NCI-H345 treated with DMSO at 0.1 percent for 48 hours (cell line): ENCODE data around the gene VWC2L.
A peak's percentile ranks its signal among the peaks of the same experiment; 100 is the strongest.

Experiments used
- DNase-seq: peaks from one replicate; lab custom pipeline; 2025; ENCODE audit not compliant: unreplicated experiment; lab: John Stamatoyannopoulos, UW

VWC2L gene

GRCh38 chr2:214410918-214411554 lies at the start of gene VWC2L:
Gene VWC2L, plus strand, starts transcription at chr2:214411054. Its CDS starts 3,140 bp downstream, at chr2:214414194.
- DNase-seq = peak; percentile 72

- DNase-seq = no peak
Observed at GRCh38 chr2:214361116-214361515, 49.7 kb upstream of the VWC2L start.

GRCh38 chr2:214365549-214365948 lies 45.3 kb upstream of the VWC2L start:
- DNase-seq = no peak

GRCh38 chr2:214367171-214367570 lies 43.7 kb upstream of the VWC2L start:
- DNase-seq = no peak

DNA sequence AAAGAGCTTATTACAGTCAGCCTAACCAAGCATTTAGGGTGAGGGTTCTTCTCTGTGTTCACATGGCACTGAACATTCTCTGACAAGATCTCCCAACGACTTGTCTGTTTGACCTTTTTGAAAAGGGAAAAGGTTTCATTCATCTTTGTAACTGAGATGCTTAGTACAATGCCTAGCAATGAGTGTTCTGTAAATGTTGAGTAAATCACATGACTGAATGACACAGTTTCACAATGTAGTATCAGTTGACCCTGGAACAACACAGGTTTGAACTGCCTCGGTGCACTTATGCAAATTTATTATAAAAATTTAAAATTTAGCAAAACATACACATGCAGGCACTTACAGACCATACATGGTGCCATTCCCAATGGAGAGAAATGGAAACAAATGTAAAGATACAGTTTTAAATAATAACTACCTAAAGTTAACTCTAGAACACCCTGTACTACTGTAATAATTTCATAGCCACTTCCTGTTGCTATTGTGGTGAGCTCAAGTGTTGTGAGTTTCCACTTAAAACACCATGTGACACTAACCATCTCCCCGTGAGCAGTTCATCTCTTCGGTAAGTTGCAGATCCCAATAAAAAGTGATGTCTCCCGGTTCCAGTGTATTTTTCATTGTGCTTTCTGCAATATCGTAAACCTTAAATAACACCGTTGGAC lies 34.1 kb upstream of the VWC2L start:
- DNase-seq = no peak

DNA sequence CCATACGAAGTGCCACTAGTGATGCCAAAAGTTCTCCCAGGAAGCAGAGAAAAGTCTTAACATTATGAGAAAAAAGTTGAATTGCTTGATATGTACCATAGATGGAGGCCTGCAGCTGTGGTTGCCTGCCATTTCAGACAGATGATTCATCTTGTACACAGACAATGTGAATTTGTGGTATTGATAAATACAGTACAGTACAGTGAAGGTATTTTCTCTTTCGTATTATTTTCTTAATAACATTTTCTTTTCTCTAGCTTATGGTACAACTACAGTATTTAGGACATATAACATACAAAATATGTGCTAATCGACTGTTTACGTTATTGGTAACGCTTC lies 33.6 kb upstream of the VWC2L start:
- DNase-seq = no peak

- DNase-seq = no peak
Observed at GRCh38 chr2:214378455-214379103, 32.3 kb upstream of the VWC2L start.

DNA sequence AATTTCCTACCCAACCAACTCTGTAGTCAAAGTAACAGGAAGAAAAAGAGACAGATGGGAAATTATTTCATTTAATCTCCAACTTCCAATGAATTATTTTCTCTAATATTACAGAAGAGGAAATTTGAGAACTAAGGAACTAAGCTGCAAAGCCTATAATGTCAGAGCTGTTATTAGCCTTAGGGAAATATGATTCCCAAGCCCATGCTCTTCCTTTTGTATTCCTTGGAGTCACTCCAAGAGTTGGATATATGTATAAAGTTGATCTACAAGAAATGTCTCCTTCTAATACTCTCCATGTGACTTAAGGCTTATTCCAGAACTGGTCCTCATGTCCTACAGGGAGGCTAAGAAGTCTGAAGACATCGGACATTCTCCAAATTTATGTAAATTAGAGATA lies 31.6 kb upstream of the VWC2L start:
- DNase-seq = no peak

DNA sequence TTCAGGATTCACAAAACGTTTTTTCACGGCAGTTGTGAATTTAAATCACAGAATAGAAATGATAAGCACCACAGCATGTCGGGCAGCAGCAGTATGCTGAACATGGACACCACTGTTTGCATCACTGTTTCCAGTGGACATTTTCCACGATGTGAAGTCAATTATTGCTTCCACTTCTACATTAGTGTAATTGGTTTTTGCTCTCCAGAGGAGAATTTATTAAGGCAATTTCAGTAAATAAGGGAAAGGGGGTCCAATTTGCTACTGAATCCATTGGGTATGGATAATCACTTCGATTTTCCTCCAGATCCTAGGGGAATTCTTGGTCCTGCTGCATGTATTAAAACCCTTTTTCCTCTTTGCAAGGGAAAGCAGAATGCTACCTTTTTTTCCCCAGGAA lies 30.2 kb upstream of the VWC2L start:
- no peak for DNase-seq

DNA sequence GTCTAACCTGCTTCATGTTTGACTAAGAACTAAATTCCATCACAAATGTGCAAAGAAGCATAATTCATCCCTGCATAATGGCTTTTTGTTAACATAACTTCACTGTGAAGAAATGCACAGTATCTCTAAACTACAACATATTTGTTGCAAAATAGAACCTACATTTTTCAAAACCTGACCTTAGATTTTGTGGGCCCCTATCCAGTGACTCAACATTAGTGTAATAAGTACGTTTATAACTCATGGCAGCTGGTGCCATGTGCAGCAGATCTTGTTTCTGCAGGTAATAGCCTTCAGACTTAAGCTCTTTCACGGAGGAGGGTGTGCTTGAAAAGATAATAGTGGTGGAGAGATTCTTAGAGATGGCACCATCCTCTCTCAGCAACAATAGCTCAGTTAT lies 28.6 kb upstream of the VWC2L start:
- DNase-seq = no peak

DNA sequence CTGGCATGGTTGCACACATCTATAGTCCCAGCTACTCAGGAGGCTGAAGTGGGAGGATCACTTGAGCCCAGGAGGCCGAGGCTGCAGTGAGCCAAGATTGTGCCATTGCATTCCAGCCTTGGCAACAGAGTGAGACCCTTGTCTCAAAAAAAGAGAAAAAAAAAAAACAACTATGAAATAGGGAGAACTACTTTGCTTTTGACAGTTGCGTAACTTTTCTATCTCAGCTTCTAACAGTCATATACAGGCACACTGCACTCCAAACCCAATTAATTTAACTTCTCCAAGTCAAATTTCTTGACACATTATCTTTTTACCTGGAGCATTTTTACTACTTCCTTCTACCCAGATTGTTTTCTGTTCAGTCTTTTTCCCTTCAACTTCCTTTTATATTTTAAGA lies 24.1 kb upstream of the VWC2L start:
- no peak for DNase-seq

DNA sequence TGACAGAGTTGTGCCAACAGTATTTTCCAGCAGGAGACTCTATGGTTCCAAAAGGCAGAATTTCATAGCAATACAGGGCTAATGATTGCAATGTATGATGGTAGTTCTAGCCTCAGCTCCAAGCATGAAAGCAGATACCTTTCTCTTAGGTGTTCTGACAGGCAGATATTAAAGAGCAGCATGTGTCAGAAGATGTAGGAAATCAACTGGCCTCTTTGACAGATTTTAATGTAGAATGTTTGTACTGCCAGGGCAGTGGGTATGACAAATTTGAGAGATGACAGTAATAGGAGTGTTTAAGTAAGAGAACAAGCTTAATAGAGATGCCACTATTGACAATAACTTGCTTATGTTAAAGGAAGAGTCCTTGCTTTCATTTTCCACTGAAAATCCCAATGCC lies 21.5 kb upstream of the VWC2L start:
- DNase-seq = no peak

DNA sequence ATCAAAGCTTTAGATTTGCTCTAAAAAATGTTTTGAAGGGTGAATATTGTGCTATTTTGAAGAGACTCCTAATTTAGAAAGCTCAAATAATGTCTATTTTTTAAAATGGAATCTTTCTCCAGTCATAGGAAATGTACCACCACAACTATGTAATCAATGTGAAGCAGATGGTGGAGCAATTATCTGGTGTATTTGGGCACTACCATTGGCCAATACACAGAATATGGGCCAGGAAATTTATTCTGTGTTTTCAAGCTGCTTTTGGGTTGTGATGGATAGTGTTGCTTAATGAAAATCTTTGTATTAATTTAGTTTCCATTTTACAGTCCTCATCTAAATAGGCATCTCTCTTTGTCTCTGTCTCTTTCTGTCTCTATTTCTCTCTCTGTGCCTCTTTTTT lies 17.1 kb upstream of the VWC2L start:
- no peak for DNase-seq

DNA sequence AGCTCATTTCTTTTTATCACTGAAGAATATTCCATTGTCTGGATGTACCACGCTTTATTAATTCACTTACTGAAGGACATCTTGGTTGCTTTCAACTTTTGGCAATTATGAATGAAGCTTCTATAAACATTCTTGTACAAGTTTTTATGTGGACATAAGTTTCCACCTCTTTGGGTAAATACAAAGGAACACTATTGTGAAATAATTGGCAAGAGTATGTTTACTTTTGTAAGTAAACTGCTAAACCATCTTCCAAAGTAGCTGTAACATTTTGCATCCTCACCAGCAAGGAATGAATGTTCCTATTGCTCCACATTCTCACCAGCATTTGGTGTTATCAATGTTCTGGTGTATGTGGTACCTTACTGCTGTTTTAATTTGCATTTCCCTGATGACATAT lies 15.8 kb upstream of the VWC2L start:
- no peak for DNase-seq

DNA sequence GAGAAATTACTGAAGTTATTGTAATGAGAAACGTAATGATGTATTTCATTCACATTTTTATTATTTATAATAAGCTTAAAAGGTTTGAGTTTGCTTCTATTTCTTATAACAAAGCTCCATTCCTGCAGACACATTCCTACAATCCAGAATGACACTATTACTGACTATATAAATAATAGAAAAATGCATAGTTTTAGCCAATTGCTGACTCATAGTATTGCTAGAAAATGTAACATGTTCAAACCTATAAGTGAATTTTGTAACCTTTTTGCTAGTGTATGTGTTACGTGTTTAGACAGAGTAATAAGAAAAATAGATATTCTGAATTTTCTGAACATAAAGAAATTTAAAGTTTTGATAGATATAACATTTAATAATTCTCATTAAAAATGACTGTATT lies 9.3 kb upstream of the VWC2L start:
- no peak for DNase-seq

GRCh38 chr2:214410128-214410775 lies 602 bp upstream of the VWC2L start:
- peak; percentile 51 for DNase-seq

GRCh38 chr2:214412679-214413078 lies 1.8 kb downstream of the VWC2L start:
- DNase-seq = no peak

DNA sequence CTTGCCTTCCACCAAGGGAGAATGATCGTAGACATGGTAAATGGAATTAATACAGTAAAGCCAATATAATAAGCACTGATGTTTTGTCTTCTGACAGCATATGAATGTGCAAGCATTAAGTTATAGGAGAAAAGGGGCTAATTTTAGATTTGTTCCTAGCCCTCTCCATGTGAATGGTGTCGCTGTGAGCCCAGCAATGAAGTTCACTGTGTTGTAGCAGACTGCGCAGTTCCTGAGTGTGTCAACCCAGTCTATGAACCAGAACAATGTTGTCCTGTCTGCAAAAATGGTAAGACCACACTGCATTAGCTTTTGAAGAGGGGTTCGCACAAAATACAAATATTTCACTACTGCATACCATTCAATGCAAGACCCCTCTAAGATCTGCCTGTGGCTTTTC lies 25.6 kb downstream of the VWC2L start:
- DNase-seq = no peak

DNA sequence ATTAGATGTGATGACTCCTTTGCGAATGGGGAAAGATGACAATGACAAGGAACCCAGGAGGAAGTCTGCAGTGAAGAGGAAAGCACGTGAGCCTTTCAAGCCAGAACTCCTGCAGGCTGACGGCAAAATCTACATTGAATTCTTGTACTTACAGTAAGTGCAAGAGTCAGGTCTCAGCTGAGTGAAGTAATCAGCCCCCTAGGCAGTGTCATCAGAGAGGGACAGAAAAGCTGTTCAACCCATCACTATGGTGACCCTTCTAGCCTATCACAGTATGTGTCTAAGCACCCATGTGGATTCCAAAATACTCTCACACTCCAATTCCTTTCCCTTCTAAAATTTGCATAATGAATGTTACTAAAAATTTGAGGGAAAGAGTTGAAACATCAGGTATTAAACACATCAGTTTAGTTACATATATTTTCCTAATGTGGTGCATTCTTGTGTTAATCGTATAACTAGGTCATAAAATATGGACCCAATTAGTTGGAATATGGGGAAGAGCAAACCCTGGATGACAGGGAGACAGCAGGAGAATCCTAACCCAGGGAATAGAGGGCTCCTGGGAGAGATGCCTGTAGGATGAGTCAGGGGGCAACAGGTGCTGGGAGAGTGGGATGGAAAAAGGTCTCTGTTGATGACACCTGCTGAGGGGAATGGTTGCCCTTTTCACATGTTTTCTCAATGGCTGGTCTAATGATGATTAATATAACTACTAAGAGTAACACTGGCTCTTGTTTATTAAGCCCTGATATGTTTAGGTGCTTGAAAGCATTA lies 39.5 kb downstream of the VWC2L start:
- no peak for DNase-seq

DNA sequence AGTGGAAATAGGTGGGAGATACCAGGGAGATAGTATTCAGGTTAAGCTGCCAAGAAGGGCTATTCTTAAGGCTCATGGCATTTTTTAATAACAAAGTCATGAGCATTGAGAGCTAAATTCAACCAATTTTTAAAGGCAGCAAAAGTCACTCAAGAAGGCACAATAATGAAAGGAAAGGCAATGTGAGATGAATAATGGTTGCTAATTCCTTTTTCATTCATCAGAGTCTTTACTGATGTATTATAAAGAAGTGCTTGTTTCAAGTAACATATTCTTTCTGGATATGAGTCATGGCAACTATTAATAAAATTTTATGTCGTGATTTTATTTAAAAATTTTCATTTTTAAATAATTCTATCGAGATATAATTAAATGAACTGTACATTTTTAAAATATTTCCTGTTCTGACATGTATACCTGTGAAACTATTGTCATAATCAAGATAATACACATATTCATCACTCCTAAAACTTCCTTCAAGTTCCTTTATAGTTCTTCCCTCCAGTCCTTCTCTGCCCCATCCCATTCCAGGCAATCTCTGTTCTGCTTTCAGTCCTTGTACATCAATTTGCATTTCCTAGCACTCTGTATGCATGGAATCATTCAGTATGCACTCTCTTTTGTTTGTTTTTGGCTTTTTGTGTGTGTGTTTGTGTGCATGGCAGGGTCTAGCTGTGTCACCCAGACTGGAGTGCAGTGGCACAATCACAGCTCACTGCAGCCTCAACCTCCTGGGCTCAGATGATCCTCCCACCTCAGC lies 40.8 kb downstream of the VWC2L start:
- no peak for DNase-seq
